ENCODE results near the gene SLC12A8.

- no peak for TF ChIP-seq CTCF (IDR thresholded peaks at IDR 0.05)
- TF ChIP-seq POLR2A (IDR thresholded peaks at IDR 0.05): no peak
These were observed 68.4 kb downstream of the SLC12A8 start for GRCh38 chr3:125143982-125144652.
